VCaP (cell line): ENCODE measurements around the gene NUP188.
"Not testable (repeated sequence)": the region's sequence is repeated elsewhere in the genome, so short reads cannot be mapped to it uniquely, and the experiment has no call there.

Source experiments
- H3K27ac ChIP-seq: fragments of 450-650 bp; 2 replicates; pipeline ENCODE4 v1.5.1; 2017
- TF ChIP-seq, protein P1 (sequence below): fragments of 450-650 bp; conservative IDR thresholded peaks from 2 replicates; pipeline ENCODE4 v1.5.1; 2017; ENCODE audit warnings: mild to moderate bottlenecking, moderate library complexity

The NUP188 gene

GRCh38 chr9:128940946-128941755 lies 6.3 kb upstream of the NUP188 start:
- TF ChIP-seq, protein P1, sequence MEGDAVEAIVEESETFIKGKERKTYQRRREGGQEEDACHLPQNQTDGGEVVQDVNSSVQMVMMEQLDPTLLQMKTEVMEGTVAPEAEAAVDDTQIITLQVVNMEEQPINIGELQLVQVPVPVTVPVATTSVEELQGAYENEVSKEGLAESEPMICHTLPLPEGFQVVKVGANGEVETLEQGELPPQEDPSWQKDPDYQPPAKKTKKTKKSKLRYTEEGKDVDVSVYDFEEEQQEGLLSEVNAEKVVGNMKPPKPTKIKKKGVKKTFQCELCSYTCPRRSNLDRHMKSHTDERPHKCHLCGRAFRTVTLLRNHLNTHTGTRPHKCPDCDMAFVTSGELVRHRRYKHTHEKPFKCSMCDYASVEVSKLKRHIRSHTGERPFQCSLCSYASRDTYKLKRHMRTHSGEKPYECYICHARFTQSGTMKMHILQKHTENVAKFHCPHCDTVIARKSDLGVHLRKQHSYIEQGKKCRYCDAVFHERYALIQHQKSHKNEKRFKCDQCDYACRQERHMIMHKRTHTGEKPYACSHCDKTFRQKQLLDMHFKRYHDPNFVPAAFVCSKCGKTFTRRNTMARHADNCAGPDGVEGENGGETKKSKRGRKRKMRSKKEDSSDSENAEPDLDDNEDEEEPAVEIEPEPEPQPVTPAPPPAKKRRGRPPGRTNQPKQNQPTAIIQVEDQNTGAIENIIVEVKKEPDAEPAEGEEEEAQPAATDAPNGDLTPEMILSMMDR: no peak
- H3K27ac ChIP-seq: no peak overlapping the region

GRCh38 chr9:128943832-128944620 lies 3.5 kb upstream of the NUP188 start:
- H3K27ac ChIP-seq: no peak overlapping the region

DNA sequence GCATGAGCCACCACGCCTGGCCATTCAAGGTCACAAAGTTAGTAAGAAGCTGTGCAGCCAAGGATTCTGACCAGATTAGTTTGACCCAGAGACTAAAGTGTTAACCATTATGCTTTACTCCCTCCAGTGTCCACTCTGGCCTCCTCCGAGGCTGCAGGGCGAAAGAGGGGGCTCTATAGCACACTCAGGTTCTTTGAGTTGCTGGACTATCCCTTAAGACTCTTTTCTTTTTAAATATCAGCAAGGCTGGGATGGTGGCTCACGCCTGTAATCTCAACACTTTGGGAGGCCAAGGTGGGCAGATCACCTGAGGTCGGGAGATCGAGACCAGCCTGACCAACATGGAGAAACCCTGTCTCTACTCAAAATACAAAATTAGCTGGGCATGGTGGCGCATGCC lies 2.5 kb upstream of the NUP188 start:
- not testable (repeated sequence) for H3K27ac ChIP-seq

More at GRCh38 chr9:128943832-128944620, 3.5 kb upstream of the NUP188 start:
- TF ChIP-seq, protein P1: no peak

GRCh38 chr9:128945798-128946501 lies 1.5 kb upstream of the NUP188 start:
- no peak overlapping the region; the same call in 1 of the 2 replicates for H3K27ac ChIP-seq

DNA sequence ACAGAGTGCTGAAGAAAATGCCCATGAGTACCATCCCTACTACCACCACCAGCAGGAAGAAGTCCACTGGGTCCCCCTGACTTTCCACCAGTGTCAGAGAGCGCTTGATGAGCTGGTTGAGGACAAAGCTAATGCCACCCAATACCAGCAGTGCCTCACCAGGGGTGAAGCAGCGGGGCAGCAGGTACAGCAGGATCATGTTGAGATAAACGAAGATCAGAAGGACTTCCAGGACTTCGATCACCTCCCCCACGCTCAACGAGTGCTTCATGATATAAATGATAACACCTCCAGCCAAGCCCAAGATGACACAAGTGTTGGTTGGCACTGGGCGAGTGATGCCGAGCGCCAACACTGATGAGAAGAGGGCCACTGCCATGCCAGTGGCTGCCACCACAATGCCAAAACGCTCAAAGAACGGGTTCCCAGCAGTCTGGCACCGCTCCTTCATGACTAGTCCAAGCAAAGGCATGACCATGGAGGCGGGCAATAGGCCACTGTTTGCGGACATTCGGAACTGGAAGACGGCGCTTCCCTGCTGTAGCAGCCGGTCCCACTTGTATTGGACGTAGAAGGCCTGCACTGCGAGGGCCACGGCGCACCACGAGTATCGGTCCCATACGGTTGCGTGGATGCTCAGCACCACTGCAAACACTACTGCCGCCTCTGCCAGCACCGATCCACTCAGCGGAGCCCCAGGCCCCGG lies 775 bp upstream of the NUP188 start:
- TF ChIP-seq, protein P1: no peak
- peak overlapping the region; percentile 92 for H3K27ac ChIP-seq

More at GRCh38 chr9:128945798-128946501, 1.5 kb upstream of the NUP188 start:
- TF ChIP-seq, protein P1: no peak

- TF ChIP-seq, protein P1: no peak
- H3K27ac ChIP-seq: peak overlapping the region; percentile 92
These were observed 297 bp upstream of the NUP188 start for GRCh38 chr9:128947277-128947526.

DNA sequence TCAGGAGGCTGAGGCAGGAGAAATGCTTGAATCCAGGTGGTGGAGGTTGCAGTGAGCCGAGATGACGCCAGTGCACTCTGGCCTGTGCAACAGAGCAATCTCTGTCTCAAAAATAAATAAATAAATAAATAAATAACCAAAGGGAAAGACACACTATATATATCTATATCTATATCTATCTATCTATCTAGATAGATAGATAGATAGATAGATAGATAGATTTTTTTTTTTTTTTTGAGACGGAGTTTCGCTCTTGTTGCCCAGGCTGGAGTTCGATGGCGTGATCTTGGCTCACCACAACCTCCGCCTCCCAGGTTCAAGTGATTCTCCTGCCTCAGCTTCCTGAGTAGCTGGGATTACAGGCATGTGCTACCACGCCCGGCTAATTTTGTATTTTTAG lies 13.9 kb downstream of the NUP188 start:
- H3K27ac ChIP-seq: not testable (repeated sequence)

GRCh38 chr9:128969491-128969890 lies 22.0 kb downstream of the NUP188 start:
- TF ChIP-seq, protein P1: no peak
- no peak overlapping the region for H3K27ac ChIP-seq
